ENCODE results near the gene GPHB5. TPM values are rescaled to one million over a fixed set of nuclear protein-coding genes. Genes with fewer than 3 reads are reported as not detected.
"Not testable (repeated sequence)": the region's sequence is repeated elsewhere in the genome, so short reads cannot be mapped to it uniquely, and the experiment has no call there.

GPHB5 gene
- total RNA-seq, 1 donor from 2014 or later, result not detected

GRCh38 chr14:63296060-63296563 lies 22.6 kb downstream of the GPHB5 start:
- DNase-seq (ENCODE audit: low read depth, low spot score), result no peak

DNA sequence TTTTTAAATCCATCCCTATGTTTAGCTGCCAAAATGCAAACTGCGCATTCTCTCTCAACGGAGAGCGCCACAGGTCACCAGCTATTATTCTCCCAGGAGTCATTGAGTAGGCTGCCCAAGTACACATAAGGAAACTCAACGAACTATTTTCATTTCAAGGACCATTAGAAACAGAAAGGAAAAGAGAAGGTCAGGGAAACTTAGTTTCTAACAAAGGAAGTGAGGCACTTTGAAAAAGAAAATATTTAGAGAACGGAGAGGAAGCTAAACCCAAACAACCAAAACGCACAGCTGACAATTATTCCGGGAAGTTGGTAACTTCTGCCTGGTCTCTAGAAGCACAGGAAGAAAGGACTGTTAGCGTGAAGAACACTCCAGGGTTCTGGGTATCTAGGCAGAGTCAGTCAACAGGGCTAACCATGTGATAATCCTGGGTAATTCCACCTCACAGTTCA lies 23.5 kb downstream of the GPHB5 start:
- no peak for DNase-seq (ENCODE audit: low read depth, low spot score)

DNA sequence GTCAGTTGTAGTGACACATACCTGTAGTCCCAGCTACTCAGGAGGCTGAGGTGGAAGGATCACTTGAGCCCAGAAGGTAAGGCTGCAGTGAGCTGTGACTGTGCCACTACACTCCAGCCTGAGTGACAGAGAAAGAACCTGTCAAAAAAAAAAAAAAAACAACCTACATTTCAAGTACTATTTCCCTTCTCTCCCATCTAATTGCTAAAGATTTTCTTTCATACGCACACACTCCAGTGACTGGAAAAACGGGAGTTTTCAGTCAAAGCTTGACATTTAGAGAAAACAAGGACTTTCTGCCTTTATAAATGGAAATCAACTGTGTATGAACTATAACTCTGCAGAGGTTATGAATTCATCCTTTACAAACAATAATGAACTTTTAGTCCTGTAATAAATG lies 25.9 kb downstream of the GPHB5 start:
- DNase-seq (ENCODE audit: low read depth, low spot score), result no peak

DNA sequence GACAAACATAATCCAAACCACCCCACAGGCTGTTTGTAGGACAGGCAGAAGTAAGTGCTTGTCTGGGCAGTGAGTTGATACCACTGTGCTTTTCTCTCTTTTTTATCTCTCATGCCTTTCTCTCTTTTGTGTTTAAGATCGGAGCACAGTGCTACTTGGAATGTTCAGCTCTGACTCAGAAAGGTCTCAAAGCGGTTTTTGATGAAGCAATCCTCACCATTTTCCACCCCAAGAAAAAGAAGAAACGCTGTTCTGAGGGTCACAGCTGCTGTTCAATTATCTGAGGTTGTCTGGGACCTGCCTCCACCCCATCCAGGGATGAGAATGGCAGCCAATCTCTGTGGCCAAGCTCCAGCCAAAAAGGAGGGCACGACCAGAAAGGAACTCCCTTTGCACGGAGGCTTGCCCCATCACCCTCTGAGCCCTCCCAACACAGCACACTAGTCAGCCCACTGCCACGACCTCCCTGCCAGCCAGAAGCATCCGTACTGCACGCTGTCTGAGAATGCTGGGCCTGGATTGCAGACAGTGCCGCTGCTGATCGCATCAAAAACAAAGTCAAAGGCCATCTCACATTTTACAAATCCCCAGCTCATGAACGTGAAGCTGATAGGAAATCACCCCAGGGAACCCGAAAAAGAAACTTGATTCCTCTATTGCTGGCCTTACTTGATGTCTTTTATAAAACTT lies 27.8 kb downstream of the GPHB5 start:
- DNase-seq (ENCODE audit: low read depth, low spot score), result no peak

GRCh38 chr14:63288853-63289252 lies 29.9 kb downstream of the GPHB5 start:
- no peak for DNase-seq (ENCODE audit: low read depth, low spot score)

DNA sequence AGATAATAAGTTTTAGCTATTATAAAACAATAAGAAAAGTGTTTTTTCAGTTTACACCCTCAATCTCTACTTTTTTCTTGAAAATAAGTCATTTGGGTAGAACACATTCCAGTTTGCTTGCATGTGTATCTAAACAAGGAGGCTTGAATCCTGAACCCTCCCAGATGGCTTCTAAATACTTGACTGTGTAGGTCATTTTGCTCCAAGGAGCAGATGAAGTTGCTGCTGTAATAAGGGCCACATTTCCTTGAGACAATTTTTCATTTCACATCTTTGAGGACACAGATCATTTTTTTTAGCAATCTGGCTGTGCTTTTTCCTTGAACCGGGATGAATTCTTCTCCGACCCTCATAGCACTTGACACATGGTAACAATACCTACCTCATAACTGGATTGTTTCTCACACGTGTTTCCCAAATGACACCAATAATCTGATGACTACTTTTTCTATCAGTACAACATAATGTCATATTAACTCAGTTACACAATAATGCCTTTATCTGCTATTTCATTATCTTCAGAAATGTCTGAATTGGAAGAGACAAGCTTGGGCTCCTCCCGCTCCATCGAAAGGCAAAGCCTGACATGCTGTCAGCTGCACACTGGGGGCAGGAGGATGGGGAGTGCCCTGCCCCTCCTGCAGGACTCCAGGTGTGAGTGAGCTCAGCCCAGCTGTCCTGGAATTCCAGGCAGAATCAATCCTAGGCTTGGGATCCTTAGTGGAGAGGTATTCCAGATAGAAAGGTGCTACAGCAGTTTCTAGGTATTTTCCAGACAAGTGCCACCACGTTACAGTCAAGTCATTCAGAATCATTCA lies 30.9 kb downstream of the GPHB5 start:
- DNase-seq (ENCODE audit: low read depth, low spot score), result no peak

GRCh38 chr14:63286071-63286470 lies 32.7 kb downstream of the GPHB5 start:
- no peak for DNase-seq (ENCODE audit: low read depth, low spot score)

GRCh38 chr14:63283884-63284248 lies 34.9 kb downstream of the GPHB5 start:
- no peak for DNase-seq (ENCODE audit: low read depth, low spot score)

DNA sequence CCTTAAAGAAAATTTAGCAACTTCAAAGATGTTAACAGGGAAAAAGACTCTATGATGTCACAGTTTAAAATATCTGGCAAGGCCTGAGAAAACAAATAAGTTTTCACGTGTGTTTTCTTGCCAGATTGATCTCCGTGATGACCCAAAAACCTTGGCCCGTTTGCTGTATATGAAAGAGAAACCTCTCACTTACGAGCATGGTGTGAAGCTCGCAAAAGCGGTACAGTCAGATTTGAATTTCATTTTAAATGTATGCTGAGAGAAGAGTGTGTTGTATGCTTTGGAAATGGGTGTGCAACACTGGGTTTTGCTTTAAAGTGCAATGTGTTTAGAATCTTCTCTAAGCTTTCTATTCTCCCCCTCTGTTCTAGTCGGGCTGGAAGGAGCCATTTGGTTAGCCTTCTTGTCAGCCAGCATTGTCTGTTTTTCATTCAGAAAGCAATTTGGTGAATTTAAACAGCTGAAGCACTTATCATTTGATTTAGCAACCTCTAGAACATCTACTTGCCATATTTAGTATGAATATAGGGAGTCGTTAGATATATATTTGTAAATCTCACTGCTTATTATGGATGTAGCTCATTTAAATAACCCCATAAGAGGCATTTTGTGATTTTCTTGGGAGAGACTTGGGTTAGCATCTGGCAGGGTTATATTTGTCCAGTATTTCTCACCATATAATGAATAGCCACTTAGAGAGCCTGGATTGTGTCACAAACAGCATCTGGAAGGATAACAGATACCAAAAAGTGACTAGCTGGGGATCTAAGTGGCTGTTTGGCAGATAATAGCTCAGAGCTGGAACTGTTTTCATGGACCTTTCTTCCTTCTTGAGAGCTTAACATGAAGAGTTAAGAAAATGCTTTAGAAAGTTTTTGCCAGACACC lies 35.5 kb downstream of the GPHB5 start:
- DNase-seq (ENCODE audit: low read depth, low spot score), result no peak

GRCh38 chr14:63279933-63280332 lies 38.8 kb downstream of the GPHB5 start:
- not testable (repeated sequence) for DNase-seq (ENCODE audit: low read depth, low spot score)

- DNase-seq (ENCODE audit: low read depth, low spot score), result no peak
These were observed 41.0 kb downstream of the GPHB5 start for GRCh38 chr14:63277591-63278183.

DNA sequence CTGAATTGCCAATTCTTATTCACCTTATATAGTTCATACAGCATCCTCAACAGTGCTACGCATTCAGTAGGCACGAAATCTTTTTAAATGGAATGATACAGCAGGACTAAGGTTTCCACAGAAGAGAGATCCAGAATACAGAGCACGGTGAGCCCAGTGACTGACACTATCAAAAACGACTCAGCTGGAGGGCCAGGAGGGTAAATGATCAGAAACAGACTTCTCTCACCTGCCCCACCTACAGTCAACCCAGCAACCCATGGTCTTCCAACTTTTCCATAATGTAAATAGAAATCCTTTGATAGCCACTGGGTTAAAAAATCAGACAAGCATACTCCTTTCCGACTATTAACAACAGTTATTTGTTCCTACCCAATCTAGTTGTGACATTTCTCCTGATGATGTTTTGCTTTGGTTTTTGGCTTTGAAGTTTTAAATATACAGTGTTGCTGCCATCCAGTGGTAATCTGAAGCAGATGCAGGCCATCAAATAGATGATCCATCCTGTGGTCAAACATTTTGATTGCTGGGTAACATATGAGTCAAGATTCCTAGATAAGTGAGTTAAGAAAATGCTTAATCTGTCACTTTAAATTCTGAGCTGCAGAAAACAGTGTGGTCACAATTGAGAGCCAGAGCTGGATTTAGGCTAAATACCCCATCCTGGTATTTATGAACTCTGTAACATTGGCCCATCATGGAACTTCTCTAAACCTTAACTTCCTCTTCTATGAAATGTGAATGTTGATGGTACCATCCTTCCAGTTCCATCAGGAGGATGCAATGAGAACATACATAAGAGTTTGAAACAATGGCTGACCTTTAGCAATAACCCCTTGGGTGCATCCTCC lies 42.0 kb downstream of the GPHB5 start:
- no peak for DNase-seq (ENCODE audit: low read depth, low spot score)

DNA sequence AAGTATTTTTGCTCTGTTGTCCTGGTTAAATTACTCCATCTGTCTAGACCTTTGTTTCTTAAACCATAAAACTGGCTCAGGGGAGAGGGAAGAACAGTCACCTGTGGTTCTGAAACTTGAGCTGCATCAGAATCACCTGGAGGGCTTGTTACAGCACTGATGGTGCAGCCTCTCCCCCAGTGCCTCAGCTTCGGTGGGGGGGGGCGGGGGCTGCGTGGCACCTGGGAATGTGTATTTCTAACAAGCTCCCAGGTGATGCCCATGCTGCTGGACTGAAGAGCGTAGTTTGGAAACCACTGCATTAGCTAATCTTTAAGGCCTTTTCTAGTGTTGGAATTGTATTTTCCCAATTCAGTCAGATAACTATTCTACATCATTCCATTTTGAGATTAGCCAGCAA lies 42.7 kb downstream of the GPHB5 start:
- no peak for DNase-seq (ENCODE audit: low read depth, low spot score)

DNA sequence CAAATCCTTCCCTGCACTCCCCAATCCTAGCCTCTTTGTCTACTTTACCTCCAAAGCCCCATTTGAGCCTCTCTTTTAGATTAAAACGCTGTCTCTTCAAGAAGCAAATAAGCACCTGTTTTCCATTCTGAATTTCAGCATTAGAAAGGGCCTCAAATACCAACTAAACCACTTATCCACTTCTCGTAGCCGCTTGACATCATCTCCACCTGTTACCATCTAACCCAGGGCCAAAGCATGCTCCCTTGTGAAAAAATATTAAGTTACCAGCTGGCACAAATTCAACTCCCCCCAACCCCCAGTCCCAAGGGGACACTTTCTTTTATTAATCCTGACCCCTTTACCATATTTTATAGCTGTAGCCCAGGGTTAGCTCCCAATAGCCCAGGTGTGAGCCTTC lies 43.1 kb downstream of the GPHB5 start:
- DNase-seq (ENCODE audit: low read depth, low spot score), result no peak

DNA sequence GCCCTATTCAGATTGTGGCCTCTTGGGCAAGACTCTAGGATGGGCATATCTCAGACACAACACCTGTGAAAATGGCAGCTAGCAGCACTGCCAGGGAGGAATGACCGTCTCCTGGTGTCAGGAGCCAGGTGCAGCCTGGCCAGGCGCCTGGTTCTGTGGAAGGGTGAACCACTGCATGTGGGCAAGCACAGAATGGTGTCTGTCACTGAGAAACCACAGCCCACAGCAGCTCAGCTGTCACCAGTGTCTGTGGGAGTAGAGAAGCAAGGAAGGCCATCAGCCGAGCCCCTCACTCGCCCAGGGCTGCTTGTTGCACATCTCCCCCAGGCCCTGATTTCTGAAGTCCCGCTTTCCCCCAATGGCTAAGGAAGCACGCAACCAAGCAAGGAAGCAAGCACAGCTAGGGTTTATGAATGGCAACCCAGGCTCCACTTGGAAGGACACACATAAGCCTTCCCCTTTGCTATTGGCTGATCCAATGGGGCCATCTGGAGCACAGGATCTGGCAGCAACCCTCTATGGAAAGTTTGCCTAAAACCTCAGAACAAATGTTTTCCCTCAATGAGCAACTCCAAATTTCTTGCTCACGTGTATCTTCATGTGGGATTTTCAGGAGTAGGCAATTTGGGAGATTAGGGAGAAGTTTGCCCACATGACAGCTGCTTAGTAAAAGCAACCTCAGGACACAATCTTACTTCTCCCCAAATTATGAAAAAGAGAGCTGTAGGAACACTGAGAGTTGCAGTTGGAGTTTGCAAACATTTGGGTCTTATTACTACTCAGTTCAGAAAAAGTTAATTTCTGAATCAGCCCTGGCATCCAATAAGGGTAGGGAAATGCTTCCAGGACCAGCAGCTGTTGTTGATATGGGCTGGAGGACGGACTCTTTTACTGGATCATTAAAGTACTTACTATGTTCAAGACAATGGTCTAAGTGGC lies 44.7 kb downstream of the GPHB5 start:
- DNase-seq (ENCODE audit: low read depth, low spot score), result no peak

DNA sequence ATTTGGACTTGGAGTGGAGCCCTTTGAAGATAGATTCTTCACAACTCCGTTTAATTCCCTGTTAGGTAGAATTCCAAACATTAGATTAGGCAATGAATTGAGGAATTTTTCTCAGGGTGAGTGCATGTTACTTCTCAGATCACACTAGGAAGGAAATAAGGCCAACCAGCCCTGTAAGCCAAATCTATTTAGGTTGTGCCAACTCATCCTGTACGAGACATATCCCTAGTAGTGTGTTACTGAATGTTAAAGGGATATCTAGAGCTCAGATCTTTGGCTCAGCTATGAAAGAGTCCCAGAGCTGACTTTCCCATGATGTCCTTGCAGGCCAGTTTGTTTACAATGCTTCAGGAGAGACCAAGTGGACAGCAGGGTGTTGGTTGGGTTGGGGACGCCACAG lies 45.6 kb downstream of the GPHB5 start:
- DNase-seq (ENCODE audit: low read depth, low spot score), result no peak

DNA sequence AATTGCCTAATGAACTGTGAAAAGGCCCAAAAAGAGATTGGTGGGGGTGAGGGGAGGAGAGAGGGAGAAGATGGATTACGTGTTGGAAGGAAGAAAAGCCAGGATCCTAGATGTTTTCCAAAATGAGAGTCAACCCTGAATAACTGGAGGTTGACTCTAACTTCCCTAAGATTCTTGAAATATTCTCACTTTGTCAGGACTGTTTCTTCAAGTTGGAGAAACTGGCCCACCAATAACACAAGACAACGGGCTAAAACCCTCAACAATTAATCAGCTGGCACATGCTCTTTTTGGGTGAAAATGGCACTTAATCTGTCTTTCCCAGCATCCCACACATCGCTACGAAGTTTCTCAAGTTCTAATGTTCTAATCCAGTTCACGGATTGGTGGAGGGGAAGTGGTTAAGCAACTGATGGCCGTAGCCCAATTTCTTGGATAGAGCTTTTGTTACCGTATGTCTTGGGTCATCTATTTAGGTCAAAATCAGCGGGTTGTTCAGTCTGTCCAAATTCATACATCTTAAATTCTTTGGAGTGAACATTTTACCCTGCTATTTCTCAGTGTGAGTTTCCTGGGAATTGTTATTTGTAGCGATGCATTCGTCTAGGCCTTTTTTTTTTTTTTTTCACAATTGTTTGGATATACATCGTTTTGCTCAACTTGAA lies 49.0 kb downstream of the GPHB5 start:
- DNase-seq (ENCODE audit: low read depth, low spot score), result no peak

GRCh38 chr14:63268771-63269170 lies 50.0 kb downstream of the GPHB5 start:
- no peak for DNase-seq (ENCODE audit: low read depth, low spot score)

- no peak for DNase-seq (ENCODE audit: low read depth, low spot score)
These were observed 51.6 kb downstream of the GPHB5 start for GRCh38 chr14:63267171-63267570.
